Mammary epithelial cell (primary cell): Measurements from ENCODE around the gene CLSTN3.

ENCODE experiments used
- CTCF ChIP-seq, 2 donors: IDR thresholded peaks in 1 of 2; conservative IDR thresholded peaks in 1 of 2; 2 replicates each; pipeline ENCODE4 v1.5.1; 2011 to 2012; ENCODE audit warnings: inconsistent platforms in 2 of 2, low read length in 2 of 2, mild to moderate bottlenecking in 2 of 2, control low read depth in 1 of 2, low read depth in 1 of 2; ENCODE audit not compliant: insufficient read depth in 1 of 2; ENCODE audit errors: extremely low read depth in 1 of 2
- EZH2 ChIP-seq: IDR thresholded peaks from 2 replicates; pipeline ENCODE4 v1.6.1; 2012; ENCODE audit warnings: low read length, inconsistent platforms, borderline replicate concordance

- TF ChIP-seq CTCF (conservative IDR thresholded peaks at IDR 0.05 in 1 of 2, IDR thresholded peaks at IDR 0.05 in 1 of 2; ENCODE audit: extremely low read depth in 1 of 2, insufficient read depth in 1 of 2, low read depth in 1 of 2, low read length in 2 of 2) (no peak), EZH2 (no peak)
Measured at GRCh38 chr12:7189398-7190267, 59.5 kb downstream of the CLSTN3 start, which contains the start of gene PEX5.
